ENCODE measurements around the gene ABCF2. TPM values are rescaled to one million over a fixed set of nuclear protein-coding genes. Genes with fewer than 3 reads are reported as not detected.

The ABCF2 gene
- total RNA-seq, 1 experiment from 2014 or later, result 47.9 TPM

GRCh38 chr7:151232917-151233701, 6.1 kb upstream of the ABCF2 start:
- DNase-seq (ENCODE audit: low read depth), result peak; percentile 69
- in situ Hi-C loops (cut with HindIII; ENCODE audit: low pct_unique_long_range_greater_than_20kb, low sequenced_read_pairs), result no loop called here

GRCh38 chr7:151232091-151232916, 5.3 kb upstream of the ABCF2 start, which contains the start of gene CHPF2:
CHPF2 (plus strand) TSS chr7:151232483; CDS start chr7:151234012, 1,529 bp downstream.
- DNase-seq (ENCODE audit: low read depth), result peak; percentile 69
- in situ Hi-C loops (cut with HindIII; ENCODE audit: low pct_unique_long_range_greater_than_20kb, low sequenced_read_pairs), result no loop called here

GRCh38 chr7:151231080-151231479, 4.1 kb upstream of the ABCF2 start:
- in situ Hi-C loops (cut with HindIII; ENCODE audit: low pct_unique_long_range_greater_than_20kb, low sequenced_read_pairs), result no loop called here
- DNase-seq (ENCODE audit: low read depth), result no peak

GRCh38 chr7:151229249-151229648, 2.2 kb upstream of the ABCF2 start:
- no peak for DNase-seq (ENCODE audit: low read depth)
- in situ Hi-C loops (cut with HindIII; ENCODE audit: low pct_unique_long_range_greater_than_20kb, low sequenced_read_pairs), result no loop called here

GRCh38 chr7:151228024-151228866, 1.2 kb upstream of the ABCF2 start:
- in situ Hi-C loops (cut with HindIII; ENCODE audit: low pct_unique_long_range_greater_than_20kb, low sequenced_read_pairs), result no loop called here

GRCh38 chr7:151226560-151226874, 488 bp downstream of the ABCF2 start:
- no peak for DNase-seq (ENCODE audit: low read depth)
- in situ Hi-C loops (cut with HindIII; ENCODE audit: low pct_unique_long_range_greater_than_20kb, low sequenced_read_pairs), result no loop called here

More at GRCh38 chr7:151228024-151228866, 1.2 kb upstream of the ABCF2 start:
- DNase-seq (ENCODE audit: low read depth), result no peak

- DNase-seq (ENCODE audit: low read depth), result no peak
- in situ Hi-C loops (cut with HindIII; ENCODE audit: low pct_unique_long_range_greater_than_20kb, low sequenced_read_pairs), result no loop called here
Measured at GRCh38 chr7:151225948-151226510, 976 bp downstream of the ABCF2 start.

- in situ Hi-C loops (cut with HindIII; ENCODE audit: low pct_unique_long_range_greater_than_20kb, low sequenced_read_pairs), result no loop called here
Measured at GRCh38 chr7:151223728-151224127, 3.3 kb downstream of the ABCF2 start.

GRCh38 chr7:151218170-151218569, 8.8 kb downstream of the ABCF2 start:
- DNase-seq (ENCODE audit: low read depth), result no peak
- in situ Hi-C loops (cut with HindIII; ENCODE audit: low pct_unique_long_range_greater_than_20kb, low sequenced_read_pairs), result no loop called here

More at GRCh38 chr7:151223728-151224127, 3.3 kb downstream of the ABCF2 start:
- DNase-seq (ENCODE audit: low read depth), result no peak

GRCh38 chr7:151215396-151215795, 11.6 kb downstream of the ABCF2 start:
- in situ Hi-C loops (cut with HindIII; ENCODE audit: low pct_unique_long_range_greater_than_20kb, low sequenced_read_pairs), result no loop called here
- no peak for DNase-seq (ENCODE audit: low read depth)

GRCh38 chr7:151213826-151214225, 13.2 kb downstream of the ABCF2 start:
- DNase-seq (ENCODE audit: low read depth), result no peak
- in situ Hi-C loops (cut with HindIII; ENCODE audit: low pct_unique_long_range_greater_than_20kb, low sequenced_read_pairs), result no loop called here

GRCh38 chr7:151212626-151213025, 14.4 kb downstream of the ABCF2 start:
- DNase-seq (ENCODE audit: low read depth), result no peak
- in situ Hi-C loops (cut with HindIII; ENCODE audit: low pct_unique_long_range_greater_than_20kb, low sequenced_read_pairs), result no loop called here

GRCh38 chr7:151211155-151211772, 15.7 kb downstream of the ABCF2 start:
- in situ Hi-C loops (cut with HindIII; ENCODE audit: low pct_unique_long_range_greater_than_20kb, low sequenced_read_pairs), result no loop called here
- no peak for DNase-seq (ENCODE audit: low read depth)

- in situ Hi-C loops (cut with HindIII; ENCODE audit: low pct_unique_long_range_greater_than_20kb, low sequenced_read_pairs), result no loop called here
- DNase-seq (ENCODE audit: low read depth), result no peak
Measured at GRCh38 chr7:151210087-151210854, 16.7 kb downstream of the ABCF2 start, which contains the start of gene H2BK1. H2BK1 (minus strand) TSS chr7:151210488; CDS start chr7:151210318, 170 bp downstream.

- in situ Hi-C loops (cut with HindIII; ENCODE audit: low pct_unique_long_range_greater_than_20kb, low sequenced_read_pairs), result no loop called here
- DNase-seq (ENCODE audit: low read depth), result no peak
Measured at GRCh38 chr7:151209588-151209987, 17.4 kb downstream of the ABCF2 start.

GRCh38 chr7:151208253-151208862, 18.6 kb downstream of the ABCF2 start:
- no peak for DNase-seq (ENCODE audit: low read depth)
- in situ Hi-C loops (cut with HindIII; ENCODE audit: low pct_unique_long_range_greater_than_20kb, low sequenced_read_pairs), result no loop called here

GRCh38 chr7:151207804-151208203, 19.2 kb downstream of the ABCF2 start:
- in situ Hi-C loops (cut with HindIII; ENCODE audit: low pct_unique_long_range_greater_than_20kb, low sequenced_read_pairs), result no loop called here
- DNase-seq (ENCODE audit: low read depth), result no peak

All from Caki2 (cell line).